H1 (cell line): Measurements from ENCODE around the gene NSDHL. TPM values are rescaled to one million over a fixed set of nuclear protein-coding genes. Genes with fewer than 3 reads are reported as not detected.

Source experiments
- CTCF ChIA-PET: fragments of 300-600 bp; sonication (Branson Sonifier 250); formaldehyde crosslinking; loops from one replicate; lab custom pipeline; 2021; ENCODE audit not compliant: partially characterized antibody; lab: Charles Lee
- POLR2A ChIA-PET: fragments of 300-600 bp; sonication (Branson Sonifier 250); formaldehyde crosslinking; loops from one replicate; lab custom pipeline; 2021; ENCODE audit warnings: inconsistent platforms; ENCODE audit not compliant: partially characterized antibody; lab: Charles Lee
- DNase-seq, 2 experiments: peaks; one replicate each; pipeline versions ENCODE4 v3.0.0 to v3.0.0-alpha.2; 2010 to 2022; ENCODE audit warnings: low spot score in 2 of 2, low read depth in 1 of 2, mixed read lengths in 1 of 2
- FAIRE-seq: peaks from 2 replicates; lab custom pipeline; 2011; peaks lifted over from hg19 to GRCh38; lab: Jason Lieb, UNC
- H2AFZ ChIP-seq: 2 replicates; pipeline ENCODE4 v1.8.1; 2012; ENCODE audit warnings: low read length, inconsistent platforms
- H2AK5ac ChIP-seq: 2 replicates; pipeline ENCODE4 v1.6.1; 2013; ENCODE audit warnings: low read depth, low read length
- H2BK120ac ChIP-seq: replicated peaks from 2 replicates; pipeline ENCODE3; 2013; ENCODE audit warnings: low read depth, low read length, inconsistent platforms
- H2BK12ac ChIP-seq: 2 replicates; pipeline ENCODE4 v1.6.1; 2013; ENCODE audit warnings: low read depth, low read length
- H2BK15ac ChIP-seq: 2 replicates; pipeline ENCODE4 v1.6.1; 2013; ENCODE audit warnings: low read length
- H2BK20ac ChIP-seq: 2 replicates; pipeline ENCODE4 v1.6.1; 2013; ENCODE audit warnings: low read length
- H2BK5ac ChIP-seq: 2 replicates; pipeline ENCODE4 v1.6.1; 2013; ENCODE audit warnings: low read depth, low read length
- H3K14ac ChIP-seq: 2 replicates; pipeline ENCODE4 v1.6.1; 2013; ENCODE audit warnings: inconsistent platforms; ENCODE audit not compliant: insufficient read length
- H3K18ac ChIP-seq: 2 replicates; pipeline ENCODE4 v1.6.1; 2013; ENCODE audit warnings: low read length; ENCODE audit errors: extremely low read depth
- H3K23ac ChIP-seq: 2 replicates; pipeline ENCODE4 v1.6.1; 2013; ENCODE audit warnings: inconsistent platforms; ENCODE audit not compliant: insufficient read length
- H3K23me2 ChIP-seq: 2 replicates; pipeline ENCODE4 v1.6.1; 2013; ENCODE audit warnings: low read depth, low read length
- H3K27ac ChIP-seq: 2 replicates; pipeline ENCODE4 v1.6.1; 2011; ENCODE audit warnings: low read depth, low read length, inconsistent platforms
- H3K27me3 ChIP-seq, 4 experiments: replicated peaks in 1 of 4; 1 replicate in 1 of 4; 2 replicates in 3 of 4; pipeline versions ENCODE4 v1.6.1 to v1.8.1; 2011 to 2013; ENCODE audit warnings: low read length in 3 of 4, mild to moderate bottlenecking in 3 of 4, inconsistent platforms in 2 of 4, mixed read lengths in 2 of 4, moderate library complexity in 1 of 4; ENCODE audit not compliant: control insufficient read depth in 3 of 4, insufficient read depth in 3 of 4; ENCODE audit errors: extremely low read depth in 1 of 4
- H3K36me3 ChIP-seq, 4 experiments: 2 replicates each; pipeline versions ENCODE4 v1.6.1 to v1.8.1; 2011 to 2013; ENCODE audit warnings: mild to moderate bottlenecking in 4 of 4, low read length in 3 of 4, moderate library complexity in 2 of 4, control low read depth in 1 of 4, inconsistent platforms in 1 of 4; ENCODE audit not compliant: insufficient read depth in 4 of 4, control insufficient read depth in 2 of 4
- H3K4ac ChIP-seq: replicated peaks from 2 replicates; pipeline ENCODE3; 2013; ENCODE audit warnings: low read length, low read depth, mixed read lengths, inconsistent platforms; ENCODE audit not compliant: insufficient read length
- H3K4me1 ChIP-seq, 4 experiments: replicated peaks in 1 of 4; 1 replicate in 1 of 4; 2 replicates in 3 of 4; pipeline versions ENCODE4 v1.6.1 to v1.8.1; 2011 to 2013; ENCODE audit warnings: low read length in 3 of 4, inconsistent platforms in 2 of 4, mixed read lengths in 1 of 4; ENCODE audit not compliant: insufficient read depth in 4 of 4, control insufficient read depth in 3 of 4
- H3K4me2 ChIP-seq, 2 experiments: 2 replicates each; pipeline versions ENCODE4 v1.6.1 to v1.8.1; 2011 to 2013; ENCODE audit warnings: low read depth in 2 of 2, low read length in 2 of 2, control low read depth in 1 of 2, inconsistent platforms in 1 of 2, mild to moderate bottlenecking in 1 of 2; ENCODE audit not compliant: insufficient read depth in 1 of 2
- H3K4me3 ChIP-seq, 4 experiments: fragments of 200-600, 300-600 bp in 1 of 4; sonication (generic), shearing (Covaris generic), sonication (Bioruptor Twin) in 1 of 4; 2 replicates each; pipeline versions ENCODE4 v1.5.1 to v1.8.1; 2011 to 2016; ENCODE audit warnings: low read length in 4 of 4, low read depth in 3 of 4, control low read depth in 2 of 4, inconsistent platforms in 2 of 4, mild to moderate bottlenecking in 2 of 4, mixed read lengths in 1 of 4, moderate library complexity in 1 of 4; ENCODE audit not compliant: insufficient read depth in 2 of 4; ENCODE audit errors: extremely low read depth in 1 of 4
- H3K56ac ChIP-seq: replicated peaks from 2 replicates; pipeline ENCODE3; 2013; ENCODE audit warnings: low read depth, mild to moderate bottlenecking, mixed read lengths, low read length, inconsistent platforms; ENCODE audit not compliant: insufficient read length
- H3K79me1 ChIP-seq: 2 replicates; pipeline ENCODE4 v1.6.1; 2013; ENCODE audit warnings: low read depth, low read length, control low read depth
- H3K79me2 ChIP-seq, 2 experiments: 2 replicates each; pipeline versions ENCODE4 v1.6.1 to v1.8.1; 2012 to 2013; ENCODE audit warnings: low read length in 2 of 2, mild to moderate bottlenecking in 2 of 2, inconsistent platforms in 1 of 2; ENCODE audit not compliant: insufficient read depth in 2 of 2, control insufficient read depth in 1 of 2
- H3K9ac ChIP-seq, 4 experiments: replicated peaks in 1 of 4; 1 replicate in 1 of 4; 2 replicates in 3 of 4; pipeline versions ENCODE4 v1.6.1 to v1.8.1; 2011 to 2013; ENCODE audit warnings: low read depth in 3 of 4, low read length in 3 of 4, control low read depth in 2 of 4, mild to moderate bottlenecking in 2 of 4, moderate library complexity in 2 of 4, inconsistent platforms in 1 of 4; ENCODE audit errors: extremely low read depth in 1 of 4
- H3K9me3 ChIP-seq, 2 experiments: 2 replicates each; pipeline versions ENCODE4 v1.6.1 to v1.8.1; 2012 to 2013; ENCODE audit warnings: mild to moderate bottlenecking in 2 of 2, moderate library complexity in 2 of 2, control low read depth in 1 of 2, inconsistent platforms in 1 of 2, low read depth in 1 of 2, low read length in 1 of 2, mixed read lengths in 1 of 2; ENCODE audit not compliant: insufficient read depth in 2 of 2
- H4K20me1 ChIP-seq, 2 experiments: replicated peaks in 1 of 2; 2 replicates each; pipeline versions ENCODE3 to v1.8.1; 2011 to 2013; ENCODE audit warnings: inconsistent platforms in 2 of 2, low read length in 2 of 2, mild to moderate bottlenecking in 1 of 2; ENCODE audit not compliant: insufficient read depth in 2 of 2, control insufficient read depth in 1 of 2
- H4K5ac ChIP-seq: 2 replicates; pipeline ENCODE4 v1.6.1; 2013; ENCODE audit warnings: low read length, low read depth, mixed read lengths, inconsistent platforms; ENCODE audit not compliant: insufficient read length
- H4K8ac ChIP-seq: 2 replicates; pipeline ENCODE4 v1.8.0; 2013; ENCODE audit warnings: mild to moderate bottlenecking, moderate library complexity, low read length, inconsistent platforms; ENCODE audit not compliant: insufficient read depth; ENCODE audit errors: extremely low read depth
- H4K91ac ChIP-seq: replicated peaks from 2 replicates; pipeline ENCODE3; 2013; ENCODE audit warnings: low read length, mixed read lengths, inconsistent platforms; ENCODE audit not compliant: insufficient read length
- ASH2L ChIP-seq: fragments of 200-600, 300-600 bp; sonication (generic); IDR thresholded peaks from one replicate; pipeline ENCODE4 v1.7.1; 2017; ENCODE audit warnings: low read length
- ATF2 ChIP-seq: IDR thresholded peaks from 2 replicates; pipeline ENCODE4 v1.6.1; 2012; ENCODE audit warnings: low read length, inconsistent platforms
- BRCA1 ChIP-seq: IDR thresholded peaks from 2 replicates; pipeline ENCODE4 v1.6.1; 2012; ENCODE audit warnings: low read depth, low read length, improper control_type of control experiment
- CBX5 ChIP-seq: fragments of 300-800, 300-1000 bp; sonication (generic); IDR thresholded peaks from 2 replicates; pipeline ENCODE4 v1.7.1; 2016; ENCODE audit warnings: antibody characterized with exemption, low read length, low read depth
- CTBP2 ChIP-seq: IDR thresholded peaks from 2 replicates; pipeline ENCODE4 v1.7.0; 2011; ENCODE audit warnings: borderline replicate concordance, mild to moderate bottlenecking, moderate library complexity, mixed read lengths, low read length; ENCODE audit not compliant: insufficient read depth, insufficient read length
- EGR1 ChIP-seq: IDR thresholded peaks from 2 replicates; pipeline ENCODE4 v1.6.1; 2011; ENCODE audit warnings: low read depth, low read length, borderline replicate concordance
- GTF2F1 ChIP-seq: IDR thresholded peaks from 2 replicates; pipeline ENCODE4 v1.6.1; 2012; ENCODE audit warnings: low read depth, low read length, improper control_type of control experiment, borderline replicate concordance
- JUN ChIP-seq: IDR thresholded peaks from 2 replicates; pipeline ENCODE4 v1.6.1; 2011; ENCODE audit warnings: low read depth, mild to moderate bottlenecking, improper control_type of control experiment, low read length
- JUND ChIP-seq: IDR thresholded peaks from 2 replicates; pipeline ENCODE4 v1.6.1; 2011; ENCODE audit warnings: mild to moderate bottlenecking, improper control_type of control experiment, low read length
- KDM1A ChIP-seq: fragments of 200-600, 300-600 bp; sonication (generic); IDR thresholded peaks from 2 replicates; pipeline ENCODE4 v1.7.1; 2016; ENCODE audit warnings: mild to moderate bottlenecking, low read length, borderline replicate concordance
- POLR2AphosphoS5 ChIP-seq: IDR thresholded peaks from 2 replicates; pipeline ENCODE4 v1.6.1; 2011; ENCODE audit warnings: low read depth, low read length
- POU5F1 ChIP-seq: IDR thresholded peaks from 2 replicates; pipeline ENCODE4 v1.6.1; 2011; ENCODE audit warnings: low read depth, mild to moderate bottlenecking, low read length, moderate library complexity
- RBBP5 ChIP-seq: IDR thresholded peaks from 2 replicates; pipeline ENCODE4 v1.7.1; 2012; ENCODE audit warnings: low read depth, mild to moderate bottlenecking, inconsistent platforms, low read length, moderate library complexity, borderline replicate concordance
- TAF1 ChIP-seq: IDR thresholded peaks from 2 replicates; pipeline ENCODE4 v1.6.1; 2011; ENCODE audit warnings: mild to moderate bottlenecking, low read depth, low read length
- WGBS, 2 experiments: shearing (Covaris generic) in 1 of 2; methylation state at CpG; one replicate each; pipeline versions ENCODE4 v1.1.6 to v1.1.7; 2013 to 2015; ENCODE audit warnings: low lambda C conversion rate in 2 of 2, mixed read lengths in 2 of 2, inconsistent platforms in 1 of 2, low coverage in 1 of 2, missing lambda C conversion rate in 1 of 2; ENCODE audit not compliant: insufficient replicate concordance in 2 of 2, insufficient coverage in 1 of 2, insufficient read length in 1 of 2; ENCODE audit errors: extremely low coverage in 1 of 2, missing lambda C conversion rate in 1 of 2; 5-methylcytosine and 5-hydroxymethylcytosine counted together
- polyA plus RNA-seq, 7 experiments: library from polyadenylated mRNA; depleted of rRNA in 3 of 7; stranded (reverse) in 5 of 7; unstranded in 2 of 7; fragments of >200 nt in 5 of 7; fragments of 200-250 nt in 2 of 7; gene quantifications; 1 replicate in 5 of 7; 2 replicates in 1 of 7; 4 replicates in 1 of 7; pipeline versions ENCODE4 v1.2.1 to v1.2.3, GENCODE V29; 2011 to 2013; ENCODE audit warnings: missing spikeins in 2 of 7, mixed read lengths in 2 of 7
- total RNA-seq: library from RNA; stranded (reverse); fragmentation: NEBNext Ultra II Directional; extraction: Animal tissue kit (Norgen Biotek cat#: 25700); gene quantifications from 2 replicates; pipeline ENCODE4 v1.2.1, GENCODE V29; 2021

Gene NSDHL
- total and polyA plus RNA-seq, 2 of the 8 experiments (the other 6 are each of a cell fraction or from before 2014, with no cell fraction given), result 31.5 to 34.6 TPM

- 50% methylated on average over 1 of the region's 1 CpG; no CpG with 5 or more reads in 1 of the 2 experiments for WGBS, 2 experiments
- CTCF ChIA-PET, result interaction anchor here (1.9 kb wide), 1 partner anchor 19 kb away, joined by 6 read pairs; no protein-coding TSS in a partner anchor
- TF ChIP-seq GTF2F1 (no peak), JUND (no peak), POU5F1 (no peak), KDM1A (no peak), ATF2 (no peak), BRCA1 (no peak), ASH2L (no peak), POLR2AphosphoS5 (no peak), RBBP5 (no peak), CTBP2 (no peak), JUN (no peak), CBX5 (no peak), TAF1 (no peak), EGR1 (no peak)
Observed at GRCh38 chrX:152798945-152799344, 31.9 kb upstream of the NSDHL start.

More at GRCh38 chrX:152798945-152799344, 31.9 kb upstream of the NSDHL start:
- no peaks in the 10 kb centered on the region for H3K4me1 ChIP-seq
- no peak overlapping the region for H2BK120ac ChIP-seq
- H4K20me1 ChIP-seq, result no peaks in the 10 kb centered on the region
- H2AFZ ChIP-seq, result no peak overlapping the region
- no peaks in the 10 kb centered on the region for H3K36me3 ChIP-seq
- no peak overlapping the region for H3K9ac ChIP-seq
- no peak overlapping the region for H4K91ac ChIP-seq
- no peak for DNase-seq
- no peak overlapping the region for H3K4me2 ChIP-seq
- no peaks in the 10 kb centered on the region for H3K27me3 ChIP-seq
- no peaks in the 10 kb centered on the region for H3K9me3 ChIP-seq
- H3K4me3 ChIP-seq, result no peak overlapping the region
- H3K14ac ChIP-seq, result no peak overlapping the region
- no peak overlapping the region for H3K4ac ChIP-seq
- H4K5ac ChIP-seq, result no peak overlapping the region
- FAIRE-seq, result no peak
- H2BK5ac ChIP-seq, result no peak overlapping the region
- H2BK20ac ChIP-seq, result no peak overlapping the region
- H2BK15ac ChIP-seq, result no peak overlapping the region
- no peaks in the 10 kb centered on the region for H3K23me2 ChIP-seq
- no peak overlapping the region for H3K56ac ChIP-seq
- no peak overlapping the region for H2BK12ac ChIP-seq
- H3K18ac ChIP-seq, result no peak overlapping the region
- H3K27ac ChIP-seq, result no peak overlapping the region
- no peak overlapping the region for H4K8ac ChIP-seq
- no peaks in the 10 kb centered on the region for H3K79me2 ChIP-seq
- H3K79me1 ChIP-seq, result no peaks in the 10 kb centered on the region
- no peak overlapping the region for H3K23ac ChIP-seq
- H2AK5ac ChIP-seq, result no peak overlapping the region
- POLR2A ChIA-PET, result interaction anchor here (0.7 kb wide), 1 partner anchor 1039 kb away, joined by 3 read pairs; no protein-coding TSS in a partner anchor
